Mesothelial cell of epicardium (in vitro differentiated cells): ENCODE measurements around the gene COA8. TPM values are rescaled to one million over a fixed set of nuclear protein-coding genes. Genes with fewer than 3 reads are reported as not detected.

Experiments
- DNase-seq, 2 experiments: peaks; one replicate each; pipeline ENCODE4 v3.0.0; 2021; ENCODE audit warnings: low spot score in 2 of 2; ENCODE audit not compliant: unreplicated experiment in 2 of 2
- H3K27ac Mint-ChIP-seq: 2 replicates; pipeline ENCODE4 v1.8.0; 2021; ENCODE audit warnings: mixed read lengths
- H3K27me3 Mint-ChIP-seq: 2 replicates; pipeline ENCODE4 v1.8.0; 2021; ENCODE audit warnings: low read depth, mixed read lengths
- H3K36me3 Mint-ChIP-seq: 2 replicates; pipeline ENCODE4 v1.8.0; 2021; ENCODE audit warnings: mixed read lengths
- H3K4me1 Mint-ChIP-seq: 2 replicates; pipeline ENCODE4 v1.8.0; 2021; ENCODE audit warnings: mixed read lengths
- H3K4me3 Mint-ChIP-seq: 2 replicates; pipeline ENCODE4 v1.8.0; 2021; ENCODE audit warnings: mild to moderate bottlenecking, moderate library complexity, mixed read lengths
- H3K9me3 Mint-ChIP-seq: 2 replicates; pipeline ENCODE4 v1.8.0; 2021; ENCODE audit warnings: mixed read lengths
- CTCF ChIP-seq: fragments of 200-600 bp; sonication (generic); IDR thresholded peaks from one replicate; pipeline ENCODE4 v1.5.0; 2021; ENCODE audit warnings: antibody characterized with exemption; ENCODE audit not compliant: unreplicated experiment
- total RNA-seq: library from RNA; stranded (reverse); gene quantifications from 3 replicates; pipeline ENCODE4 v1.2.1, GENCODE V29; 2021

The COA8 gene
- total RNA-seq, 1 donor from 2014 or later = 36.0 TPM

GRCh38 chr14:103518422-103519042, 44.2 kb upstream of the COA8 start:
- H3K27me3 Mint-ChIP-seq = peaks cover 18% of the 10 kb centered on the region
- peak; percentile 72 for TF ChIP-seq CTCF
- peak in 1 of 2 experiments; percentile 71 for DNase-seq
- peaks cover 19% of the 10 kb centered on the region for H3K4me1 Mint-ChIP-seq
- no peak overlapping the region for H3K27ac Mint-ChIP-seq
- H3K4me3 Mint-ChIP-seq = no peak overlapping the region
- H3K9me3 Mint-ChIP-seq = no peaks in the 10 kb centered on the region
- H3K36me3 Mint-ChIP-seq = no peaks in the 10 kb centered on the region

GRCh38 chr14:103519043-103519836, 43.5 kb upstream of the COA8 start:
- no peaks in the 10 kb centered on the region for H3K9me3 Mint-ChIP-seq

GRCh38 chr14:103519837-103520212, 42.9 kb upstream of the COA8 start:
- peaks cover 25% of the 10 kb centered on the region for H3K4me1 Mint-ChIP-seq
- peaks cover 31% of the 10 kb centered on the region for H3K27me3 Mint-ChIP-seq
- no peak for TF ChIP-seq CTCF
- H3K4me3 Mint-ChIP-seq = peak overlapping the region; percentile 52
- no peaks in the 10 kb centered on the region for H3K9me3 Mint-ChIP-seq
- DNase-seq = no peak
- no peak overlapping the region for H3K27ac Mint-ChIP-seq
- H3K36me3 Mint-ChIP-seq = no peaks in the 10 kb centered on the region

More at GRCh38 chr14:103519043-103519836, 43.5 kb upstream of the COA8 start:
- H3K27me3 Mint-ChIP-seq = peaks cover 25% of the 10 kb centered on the region
- TF ChIP-seq CTCF = no peak
- peaks cover 23% of the 10 kb centered on the region for H3K4me1 Mint-ChIP-seq
- no peak for DNase-seq
- H3K4me3 Mint-ChIP-seq = peak overlapping the region; percentile 52
- H3K27ac Mint-ChIP-seq = no peak overlapping the region
- no peaks in the 10 kb centered on the region for H3K36me3 Mint-ChIP-seq

- no peak overlapping the region for H3K27ac Mint-ChIP-seq
- TF ChIP-seq CTCF = no peak
- peaks cover 29% of the 10 kb centered on the region for H3K4me1 Mint-ChIP-seq
- no peaks in the 10 kb centered on the region for H3K36me3 Mint-ChIP-seq
- H3K9me3 Mint-ChIP-seq = no peaks in the 10 kb centered on the region
- DNase-seq = no peak
- H3K27me3 Mint-ChIP-seq = peaks cover 36% of the 10 kb centered on the region
- H3K4me3 Mint-ChIP-seq = peak overlapping the region; percentile 62
These were observed 42.5 kb upstream of the COA8 start for GRCh38 chr14:103520269-103520656.

- no peak overlapping the region for H3K27ac Mint-ChIP-seq
- peaks cover 41% of the 10 kb centered on the region for H3K27me3 Mint-ChIP-seq
- DNase-seq = peak; percentile 62 to 78
- peaks cover 35% of the 10 kb centered on the region for H3K4me1 Mint-ChIP-seq
- TF ChIP-seq CTCF = peak; percentile 42
- H3K36me3 Mint-ChIP-seq = no peaks in the 10 kb centered on the region
- H3K9me3 Mint-ChIP-seq = no peaks in the 10 kb centered on the region
- H3K4me3 Mint-ChIP-seq = peak overlapping the region; percentile 62
These were observed 41.9 kb upstream of the COA8 start for GRCh38 chr14:103520657-103521437.
